Activated CD8-positive, alpha-beta memory T cell treated with anti-CD3 and anti-CD28 coated beads, Interleukin-2, amount 50 U/mL, for 24 hours (primary cell): ENCODE data around the gene PITPNM3.
"Not testable (repeated sequence)": the region's sequence is repeated elsewhere in the genome, so short reads cannot be mapped to it uniquely, and the experiment has no call there.

Experiments
- DNase-seq: peaks from one replicate; pipeline ENCODE4 v3.0.0-alpha.2; 2020; ENCODE audit errors: extremely low read depth

Gene PITPNM3

GRCh38 chr17:6556121-6557039, at the start of gene PITPNM3:
Gene PITPNM3, minus strand, starts transcription at chr17:6556555. Its CDS starts 149 bp downstream, at chr17:6556406.
- no peak for DNase-seq

DNA sequence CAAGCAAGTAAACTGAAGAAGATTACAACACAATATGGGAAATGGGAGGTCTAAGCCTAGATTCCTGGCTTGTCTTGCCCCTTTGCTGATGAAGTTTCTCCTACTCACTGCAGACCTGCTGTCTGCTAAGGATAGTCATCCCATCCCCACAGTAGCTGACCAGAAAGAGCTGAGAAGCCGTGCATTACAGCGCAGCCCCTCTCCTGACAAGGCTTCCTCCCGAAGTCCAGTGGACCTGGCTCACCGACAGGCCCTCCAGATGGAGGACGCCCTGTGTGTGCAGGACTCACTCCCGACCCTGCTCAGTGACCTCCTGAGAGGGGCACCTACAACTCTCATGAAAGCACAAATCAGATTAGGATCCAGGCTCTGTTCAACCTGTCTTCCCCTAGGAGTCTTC, 48.8 kb upstream of the PITPNM3 start:
- DNase-seq, result no peak

- no peak for DNase-seq
Observed at GRCh38 chr17:6603744-6604325, 47.5 kb upstream of the PITPNM3 start.

- DNase-seq, result no peak
Observed at GRCh38 chr17:6602141-6602540, 45.8 kb upstream of the PITPNM3 start.

DNA sequence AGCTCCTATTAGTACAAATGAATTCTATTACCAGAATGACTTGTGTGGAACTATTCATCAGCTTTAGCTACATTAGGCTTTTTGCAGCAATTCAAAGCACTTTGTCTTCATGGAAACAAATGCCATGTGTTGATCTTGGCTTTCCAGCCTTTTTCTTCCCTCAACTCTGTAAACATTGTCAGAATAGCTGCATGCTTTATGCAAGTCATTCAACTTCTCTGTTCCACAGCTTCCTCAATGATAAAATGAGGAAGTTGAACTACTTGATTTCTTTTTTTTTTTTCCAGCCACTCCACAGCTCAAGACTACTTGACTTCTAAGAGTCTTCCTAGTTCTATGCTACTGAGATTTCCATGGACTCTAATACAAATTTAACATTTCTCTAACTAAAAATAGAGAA, 43.0 kb upstream of the PITPNM3 start:
- no peak for DNase-seq

- no peak for DNase-seq
Observed at GRCh38 chr17:6597727-6598126, 41.4 kb upstream of the PITPNM3 start.

- no peak for DNase-seq
Observed at GRCh38 chr17:6596941-6597340, 40.6 kb upstream of the PITPNM3 start.

DNA sequence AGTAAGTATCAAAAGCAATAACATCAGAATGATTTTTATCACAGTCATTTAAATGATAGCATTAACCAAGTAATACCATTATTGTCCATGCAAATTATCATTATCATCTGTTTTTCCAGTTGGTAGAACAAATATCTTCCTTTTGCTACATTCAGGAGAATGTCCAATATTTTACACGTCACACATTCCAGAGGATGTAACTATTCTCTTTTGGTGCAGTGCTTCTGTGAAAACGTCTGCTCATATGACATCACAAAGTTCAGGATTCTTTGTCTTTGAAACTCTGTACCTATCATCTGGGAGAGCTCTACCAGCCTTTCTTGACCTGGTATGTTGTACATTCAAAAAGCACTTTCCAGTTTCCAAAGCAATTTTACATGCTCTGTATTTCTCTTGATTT, 40.2 kb upstream of the PITPNM3 start:
- no peak for DNase-seq

GRCh38 chr17:6596081-6596480, 39.7 kb upstream of the PITPNM3 start:
- DNase-seq, result no peak

- not testable (repeated sequence) for DNase-seq
Observed at GRCh38 chr17:6593371-6593770, 37.0 kb upstream of the PITPNM3 start.

DNA sequence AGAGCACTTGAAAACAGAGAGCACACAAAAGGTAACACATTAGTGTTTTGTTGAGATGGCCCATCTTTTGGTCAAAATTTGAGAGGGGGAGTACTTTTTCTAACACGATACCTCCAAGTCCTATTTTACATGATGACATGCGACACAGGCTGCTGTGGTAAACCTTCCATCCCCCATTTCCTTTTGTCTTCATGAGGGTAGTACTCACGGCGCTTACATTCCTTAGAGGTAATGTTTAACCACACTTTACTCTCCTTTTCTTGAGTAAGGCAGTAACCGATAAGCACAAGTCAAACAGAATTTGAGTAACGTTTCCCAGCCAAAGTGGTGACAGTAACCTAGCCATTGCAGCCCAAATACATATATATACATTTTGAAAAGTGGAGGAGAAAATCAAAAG, 35.8 kb upstream of the PITPNM3 start:
- DNase-seq, result no peak

DNA sequence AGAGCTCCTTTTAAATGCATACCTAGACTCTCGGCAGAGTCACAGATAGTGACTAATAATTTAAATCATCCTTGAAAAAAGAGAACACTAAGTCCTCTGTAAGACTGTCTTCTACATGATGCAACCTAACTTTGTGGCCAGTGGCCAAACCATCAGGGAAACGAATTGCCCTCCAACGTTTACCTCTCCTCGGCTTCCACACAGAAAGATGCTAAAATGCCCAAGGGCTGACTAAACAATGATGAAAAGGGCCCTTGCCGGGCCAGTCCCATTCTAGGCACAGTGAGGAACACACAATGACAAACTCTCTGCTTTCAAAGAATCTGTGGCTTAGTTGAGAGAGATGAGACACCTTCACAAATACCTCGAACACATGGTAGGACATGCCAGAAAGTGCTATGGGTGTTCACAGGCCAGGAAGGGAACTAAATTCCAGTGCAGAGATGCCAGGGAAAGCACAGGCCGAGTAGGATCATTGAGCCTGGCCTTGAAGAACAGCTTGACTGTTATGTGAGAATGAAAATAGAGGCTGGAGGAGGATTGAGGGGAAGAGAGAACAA, 35.3 kb upstream of the PITPNM3 start:
- DNase-seq, result no peak

DNA sequence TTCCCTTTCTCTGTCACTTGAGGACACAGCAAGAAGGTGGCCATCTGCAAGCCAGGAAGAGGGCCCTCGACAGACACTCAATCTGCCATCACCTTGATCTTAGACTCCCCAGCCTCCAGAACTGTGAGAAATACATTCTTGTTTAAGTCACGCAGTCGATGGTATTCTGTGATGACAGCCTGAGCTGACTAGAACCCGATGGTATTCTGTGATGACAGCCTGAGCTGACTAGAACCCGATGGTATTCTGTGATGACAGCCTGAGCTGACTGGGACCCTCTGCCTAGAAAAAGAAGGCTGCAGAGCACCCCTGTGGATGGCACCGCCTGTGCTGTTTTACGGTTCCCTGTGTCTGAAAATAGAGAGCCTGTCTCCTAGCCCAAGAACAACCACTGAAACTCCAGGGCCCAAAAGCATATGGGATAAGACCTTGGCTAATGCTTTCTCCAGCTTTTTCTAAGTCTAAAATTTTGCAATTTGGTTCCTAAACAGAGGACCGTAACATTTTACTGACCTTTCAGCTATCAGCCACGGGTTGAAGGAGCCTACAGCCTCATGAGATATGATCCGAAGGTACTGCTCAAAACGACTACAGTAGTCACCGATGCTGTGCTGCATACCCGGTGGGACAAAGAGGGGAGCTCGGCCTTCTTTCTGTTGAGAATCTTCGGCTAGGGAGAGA, 33.1 kb upstream of the PITPNM3 start:
- DNase-seq, result no peak

- no peak for DNase-seq
Observed at GRCh38 chr17:6588165-6588564, 31.8 kb upstream of the PITPNM3 start.

- DNase-seq, result no peak
Observed at GRCh38 chr17:6587310-6587709, 31.0 kb upstream of the PITPNM3 start.

GRCh38 chr17:6583411-6583810, 27.1 kb upstream of the PITPNM3 start:
- DNase-seq, result no peak

DNA sequence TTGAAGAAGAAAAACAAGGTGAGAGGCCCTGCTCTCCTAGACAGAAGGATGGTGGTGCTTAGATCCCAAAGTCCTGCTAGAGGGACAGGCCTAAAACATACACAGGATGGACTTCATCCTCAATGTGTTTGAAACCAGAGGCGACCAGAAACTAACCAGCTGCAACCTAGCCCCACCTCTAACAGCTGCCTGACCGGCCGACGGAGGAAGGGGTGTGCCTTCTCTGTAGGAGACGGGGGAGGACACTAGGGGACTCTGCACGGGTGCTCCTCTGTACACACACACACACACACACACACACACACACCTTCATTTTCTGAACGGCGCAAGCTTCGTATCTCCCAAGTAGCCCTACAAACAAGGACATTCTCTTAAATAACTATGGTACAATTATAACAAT, 24.3 kb upstream of the PITPNM3 start:
- DNase-seq, result no peak

DNA sequence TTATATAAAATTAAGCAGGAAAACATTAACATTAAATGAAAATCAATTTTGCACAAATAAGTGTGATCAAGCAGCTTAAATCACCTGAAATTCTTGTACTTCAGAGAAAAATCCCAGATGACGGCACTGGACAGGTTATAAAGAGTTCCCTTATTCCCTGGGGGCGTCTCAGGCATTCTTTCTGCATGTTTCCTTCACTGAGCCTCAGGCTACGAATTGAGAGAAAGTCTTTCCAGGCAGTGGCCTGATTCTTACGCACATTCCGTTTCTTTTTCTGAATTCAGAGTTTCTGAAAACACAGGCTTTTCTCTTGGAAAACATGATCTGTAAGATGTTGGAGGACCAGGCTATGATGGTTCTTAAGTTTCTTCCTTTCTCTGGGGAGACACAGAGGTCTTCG, 22.1 kb upstream of the PITPNM3 start:
- no peak for DNase-seq

DNA sequence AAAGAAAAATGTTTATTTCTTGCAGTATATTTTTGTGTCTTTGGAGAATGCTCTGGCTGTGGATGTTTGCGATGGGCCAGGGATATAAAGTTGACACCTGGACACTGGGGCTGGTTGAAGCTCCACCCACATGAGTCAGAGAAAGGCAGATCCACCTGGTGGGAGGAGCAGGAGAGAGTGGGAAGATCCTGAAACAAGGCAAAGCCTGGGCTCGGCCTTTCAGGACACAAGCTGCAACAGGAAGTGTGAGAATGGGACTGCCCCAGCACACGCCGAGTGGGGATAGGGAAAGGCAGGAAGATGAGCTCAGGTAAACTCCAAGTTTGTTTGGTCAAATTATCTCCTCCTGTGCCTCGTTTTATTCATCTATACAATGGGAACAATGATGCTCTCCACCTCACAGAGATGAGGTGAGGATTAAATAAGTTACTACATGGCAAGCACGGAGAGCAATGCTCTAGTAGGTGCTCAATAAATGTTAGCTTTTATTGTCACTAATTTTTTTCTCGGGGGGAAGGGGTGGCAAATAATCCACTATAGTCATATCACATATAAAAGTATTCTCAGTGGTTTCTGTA, 21.4 kb upstream of the PITPNM3 start:
- no peak for DNase-seq

DNA sequence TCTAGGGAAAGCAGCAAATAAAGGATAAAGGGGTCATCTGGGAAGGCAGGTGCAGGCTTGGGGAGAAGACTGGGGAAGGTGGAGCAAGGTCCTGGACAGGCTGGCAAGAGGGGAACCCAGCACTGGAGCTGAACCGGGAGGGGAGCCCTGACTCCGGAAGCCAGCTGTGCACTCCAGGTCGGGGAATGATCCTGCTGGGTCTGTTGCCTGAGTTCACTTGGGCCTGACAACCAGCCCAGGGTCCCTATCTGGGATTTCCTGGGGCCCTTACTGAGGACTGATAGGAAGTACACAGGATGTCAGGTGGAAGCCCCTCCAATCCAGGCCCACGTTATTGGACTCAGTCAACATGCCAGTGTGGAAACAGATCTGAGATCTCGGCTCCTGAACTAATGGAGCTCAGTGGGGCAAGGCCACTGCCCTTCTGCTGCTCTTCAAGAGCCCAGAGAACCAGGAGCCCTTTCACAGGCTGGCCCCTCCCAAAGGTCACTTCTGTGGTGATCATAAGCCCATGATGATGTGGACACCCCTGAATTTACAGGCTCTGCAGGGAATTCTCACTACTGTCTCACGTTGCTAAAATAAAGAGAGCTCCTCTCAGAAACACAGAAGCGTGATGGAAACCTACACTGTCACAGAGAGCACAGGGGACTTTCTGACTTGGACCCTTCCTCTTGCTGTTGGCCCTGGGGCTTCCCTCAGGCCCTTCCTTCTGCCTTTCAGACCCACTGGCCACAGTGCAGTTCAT, 19.9 kb upstream of the PITPNM3 start:
- no peak for DNase-seq

- no peak for DNase-seq
Observed at GRCh38 chr17:6575596-6575988, 19.2 kb upstream of the PITPNM3 start.
